GM19239 (cell line): ENCODE measurements around the gene WDFY1.
"Not testable (repeated sequence)": the region's sequence is repeated elsewhere in the genome, so short reads cannot be mapped to it uniquely, and the experiment has no call there.

Source experiments
- DNase-seq: peaks from one replicate; pipeline ENCODE4 v3.0.0; 2011; ENCODE audit warnings: low spot score; ENCODE audit not compliant: insufficient read length
- FAIRE-seq: peaks from 2 replicates; lab custom pipeline; 2011; peaks lifted over from hg19 to GRCh38; lab: Jason Lieb, UNC

The WDFY1 gene

DNA sequence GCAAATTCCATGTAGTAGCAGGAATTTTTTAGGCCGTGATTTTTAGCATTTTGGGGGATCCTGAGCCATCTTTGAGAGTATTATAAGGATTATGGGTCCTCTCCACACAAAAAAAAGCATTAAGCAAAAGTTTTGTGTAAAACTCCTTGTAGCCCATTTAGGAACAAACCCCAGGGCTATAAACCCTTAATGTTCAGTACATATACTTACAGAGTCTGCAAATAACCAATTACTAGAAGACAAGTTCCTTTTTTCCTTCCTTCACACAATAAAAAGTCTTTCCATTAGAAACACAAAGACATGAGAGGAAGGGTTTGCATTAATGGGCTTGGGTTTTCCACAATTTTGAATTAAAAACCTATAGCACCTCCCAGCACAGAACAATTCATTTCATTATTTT is 44.6 kb downstream of the WDFY1 start:
- FAIRE-seq (no peak), DNase-seq (no peak)

DNA sequence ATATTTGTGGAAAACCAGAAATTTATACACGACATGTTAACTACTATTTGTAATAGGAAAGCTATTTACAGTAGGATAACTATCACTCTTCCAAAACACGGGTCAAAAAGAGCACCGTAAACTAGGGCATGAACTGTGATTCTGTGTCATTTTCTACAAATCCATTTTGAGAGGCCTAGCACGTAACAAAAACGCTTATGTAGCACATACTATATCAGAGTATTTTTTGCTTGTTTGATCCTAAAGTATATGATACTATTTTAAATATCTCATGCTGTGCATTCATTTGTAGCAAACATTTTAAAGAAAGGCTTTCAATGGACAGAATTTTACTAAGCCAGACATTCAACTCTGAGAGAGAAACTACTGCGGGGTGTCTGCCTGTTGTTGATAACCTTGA is 45.1 kb downstream of the WDFY1 start:
- no peak for FAIRE-seq
- DNase-seq, result no peak

GRCh38 chr2:223897669-223898330 is 47.3 kb downstream of the WDFY1 start:
- DNase-seq (no peak), FAIRE-seq (peak; percentile 66)

DNA sequence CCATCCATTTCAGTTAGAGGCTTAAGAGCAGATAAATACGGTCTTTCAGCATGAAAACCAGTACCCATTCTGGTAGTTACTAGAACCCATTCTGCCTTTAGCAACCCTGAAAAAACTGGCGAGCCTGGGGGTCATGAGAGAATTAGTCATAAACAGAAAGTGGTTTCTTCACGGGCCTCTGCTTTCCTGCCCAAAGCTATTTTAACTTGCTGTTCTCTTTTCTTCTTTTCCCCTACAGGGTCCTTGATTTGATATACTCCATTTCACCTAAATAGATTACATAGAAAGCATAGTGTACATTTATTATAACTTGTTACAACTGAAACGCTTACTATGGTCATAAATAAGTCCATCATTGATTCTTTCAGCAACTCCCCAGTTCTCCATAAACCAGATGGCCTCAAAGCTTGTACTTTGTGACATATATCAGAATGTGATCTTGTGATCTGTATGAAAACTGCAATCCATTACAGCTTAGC is 48.3 kb downstream of the WDFY1 start:
- FAIRE-seq (peak; percentile 95), DNase-seq (no peak)

DNA sequence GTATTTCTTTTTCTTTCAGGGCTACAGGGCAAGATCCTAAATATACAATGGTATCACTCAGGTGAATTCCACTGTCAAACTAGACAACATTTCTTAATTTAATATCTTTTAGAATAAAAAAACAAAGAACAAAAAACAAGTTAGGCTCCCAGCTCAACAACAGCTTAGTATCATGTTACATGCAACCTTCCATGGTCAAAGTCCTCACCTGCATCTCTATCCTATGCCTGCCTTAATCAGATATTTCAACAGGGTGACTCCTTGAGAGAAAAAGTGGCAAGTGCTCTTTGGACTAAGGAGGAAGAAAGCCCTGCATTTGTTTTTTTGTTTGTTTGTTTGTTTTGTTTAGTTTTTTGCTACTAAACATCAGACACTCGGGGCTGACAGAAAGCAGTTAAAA is 50.2 kb downstream of the WDFY1 start:
- DNase-seq (no peak), FAIRE-seq (no peak)

GRCh38 chr2:223894009-223894408 is 51.1 kb downstream of the WDFY1 start:
- FAIRE-seq, result no peak
- no peak for DNase-seq

DNA sequence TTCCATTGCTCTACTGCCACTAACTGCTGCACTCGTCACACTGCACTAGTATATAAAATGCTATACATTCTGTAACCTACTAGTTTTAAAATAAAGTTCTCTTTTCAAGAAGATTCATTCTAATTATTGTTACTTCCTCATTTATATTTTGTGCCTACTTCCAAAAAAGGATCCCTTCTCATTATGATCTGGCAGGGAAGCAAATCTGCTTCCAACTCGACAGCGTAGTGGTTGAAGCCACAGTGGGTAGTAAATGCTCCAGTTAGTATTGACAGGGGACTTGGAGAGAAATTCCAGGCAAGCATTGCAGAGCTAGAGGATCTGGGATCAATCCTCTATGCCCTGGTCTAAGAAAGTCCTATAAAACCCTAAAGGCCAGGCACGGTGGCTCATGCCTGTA is 54.4 kb downstream of the WDFY1 start:
- DNase-seq, result no peak
- no peak for FAIRE-seq

DNA sequence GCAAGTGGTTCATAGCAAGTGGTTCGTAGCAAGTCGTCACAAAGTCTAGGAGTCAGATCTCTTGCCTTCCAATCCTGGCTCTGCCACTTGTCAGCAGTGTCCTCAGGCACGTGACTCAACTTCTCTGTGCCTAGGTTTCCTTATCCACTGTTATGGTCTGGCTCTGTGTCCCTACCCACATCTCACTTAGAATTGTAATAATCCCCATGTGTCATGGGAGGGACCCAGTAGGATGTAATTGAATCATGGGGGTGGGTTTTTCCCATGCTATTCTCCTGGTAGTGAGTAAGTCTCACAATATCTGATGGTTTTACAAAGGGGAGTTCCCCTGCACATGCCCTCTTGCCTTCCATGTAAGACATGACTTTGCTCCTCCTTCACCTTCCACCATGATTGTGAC is 55.9 kb downstream of the WDFY1 start:
- FAIRE-seq (no peak), DNase-seq (no peak)

DNA sequence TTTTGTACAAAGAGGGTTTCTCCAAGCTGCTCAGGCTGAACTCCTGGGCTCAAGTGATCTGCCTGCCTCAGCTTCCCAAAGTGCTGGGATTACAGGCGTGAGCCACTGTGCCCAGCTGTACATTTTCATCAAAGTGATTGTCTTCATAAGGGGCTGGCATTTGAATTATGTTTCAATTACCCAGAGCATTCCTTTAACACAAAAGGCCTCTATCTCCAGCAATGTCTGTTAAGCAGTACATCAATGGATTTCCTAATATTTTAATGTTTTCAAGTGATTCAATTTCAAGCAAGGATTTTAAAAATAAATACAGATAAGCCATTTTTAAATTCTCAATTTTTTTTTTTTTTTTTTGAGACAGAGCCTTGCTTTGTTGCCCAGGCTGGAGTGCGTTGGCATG is 56.9 kb downstream of the WDFY1 start:
- FAIRE-seq, result no peak
- DNase-seq, result no peak

GRCh38 chr2:223887127-223887526 is 58.0 kb downstream of the WDFY1 start:
- FAIRE-seq, result no peak
- DNase-seq, result no peak

DNA sequence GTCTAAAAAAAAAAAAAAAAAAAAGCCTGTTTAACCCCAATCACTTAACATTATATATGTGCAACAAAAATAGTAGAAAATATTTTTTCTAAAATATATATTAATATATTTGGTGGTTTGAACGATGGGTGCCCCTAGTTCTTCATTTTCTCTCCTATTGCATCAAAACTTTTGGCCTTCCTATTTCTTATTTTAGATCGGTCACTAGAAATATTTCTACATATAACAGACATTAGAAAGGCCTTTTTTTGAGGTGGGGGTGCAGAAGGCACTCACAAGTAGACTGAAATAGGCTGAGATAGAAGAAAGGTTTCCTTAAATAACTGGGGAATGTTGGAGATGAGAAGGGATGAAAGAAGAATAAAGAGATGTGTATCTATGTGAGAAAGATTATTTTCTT is 58.4 kb downstream of the WDFY1 start:
- FAIRE-seq, result no peak

DNA sequence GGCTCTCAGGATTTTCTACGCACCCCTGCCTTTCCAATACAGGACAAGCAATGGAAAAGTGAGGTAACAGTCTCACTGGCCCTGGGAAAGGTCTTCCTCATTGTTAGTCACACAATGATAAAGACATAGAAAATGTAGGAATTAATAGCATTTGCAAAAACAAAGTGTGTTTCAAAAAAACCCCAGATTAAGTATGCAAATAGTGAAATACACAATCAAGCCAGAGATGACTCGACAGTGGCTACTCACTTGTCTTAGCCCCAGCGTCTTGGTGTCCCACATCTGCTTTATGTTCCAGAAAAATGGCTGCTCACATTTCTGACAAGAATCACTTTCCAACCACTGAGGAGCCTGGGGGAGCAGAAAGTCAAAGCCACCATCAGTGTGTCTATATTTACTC is 60.7 kb downstream of the WDFY1 start:
- DNase-seq, result no peak
- peak; percentile 84 for FAIRE-seq

More for the DNA sequence above, 58.4 kb downstream of the WDFY1 start:
- no peak for DNase-seq

DNA sequence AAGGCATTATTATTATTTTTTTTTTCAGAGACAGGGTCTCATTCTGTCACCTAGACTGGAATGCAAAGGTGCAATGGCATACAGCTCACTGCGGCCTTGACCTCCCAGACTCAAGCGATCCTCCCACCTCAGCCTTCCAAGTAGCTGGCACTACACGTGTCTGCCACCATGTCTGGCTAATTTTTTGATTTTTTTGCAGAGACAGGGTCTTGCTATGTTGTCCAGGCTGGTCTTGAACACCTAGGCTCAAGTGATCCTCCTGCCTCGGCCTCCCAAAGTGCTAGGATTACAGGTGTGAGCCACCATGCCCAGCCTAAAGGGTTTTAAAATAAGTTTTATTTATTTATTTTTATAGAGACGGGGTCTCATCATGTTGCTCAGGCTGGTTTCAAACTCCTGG is 62.4 kb downstream of the WDFY1 start:
- no peak for DNase-seq
- FAIRE-seq, result no peak

- FAIRE-seq, result no peak
- DNase-seq, result no peak
Measured at GRCh38 chr2:223880796-223881195, 64.3 kb downstream of the WDFY1 start.

DNA sequence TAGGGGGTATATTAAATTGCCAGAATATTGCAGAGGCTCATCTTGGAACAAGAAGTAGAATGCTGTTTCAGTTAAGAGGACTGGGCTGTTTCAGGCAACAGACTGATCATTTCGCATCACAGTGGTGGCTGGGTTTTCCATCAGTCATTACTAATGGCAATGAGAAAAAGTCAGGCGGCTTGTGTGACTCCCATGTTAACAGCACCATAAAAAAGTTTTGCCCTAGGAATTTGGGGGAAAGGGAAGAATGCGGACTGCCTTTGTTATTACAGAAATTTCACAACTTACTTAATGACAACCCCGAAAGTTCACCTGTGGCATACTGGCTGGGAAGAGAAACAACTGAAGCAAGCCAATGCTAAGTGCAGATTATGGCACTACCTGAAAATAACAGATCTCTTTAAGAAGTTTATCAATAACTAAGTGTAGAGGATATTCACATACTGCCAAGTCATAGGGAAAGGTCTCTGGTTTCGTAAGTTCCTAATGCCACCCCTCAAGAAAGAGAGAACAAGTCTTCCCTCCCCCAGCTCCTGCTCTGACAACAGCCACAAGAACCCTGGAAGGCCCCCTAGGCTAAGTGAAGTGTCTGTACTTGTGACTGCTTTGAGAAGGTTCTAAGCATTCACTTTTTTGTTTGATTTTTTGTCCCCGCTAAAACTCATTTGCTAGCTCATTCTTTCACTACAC is 67.3 kb downstream of the WDFY1 start:
- FAIRE-seq (no peak), DNase-seq (no peak)

GRCh38 chr2:223873672-223874071 is 71.5 kb downstream of the WDFY1 start:
- FAIRE-seq (no peak), DNase-seq (no peak)

DNA sequence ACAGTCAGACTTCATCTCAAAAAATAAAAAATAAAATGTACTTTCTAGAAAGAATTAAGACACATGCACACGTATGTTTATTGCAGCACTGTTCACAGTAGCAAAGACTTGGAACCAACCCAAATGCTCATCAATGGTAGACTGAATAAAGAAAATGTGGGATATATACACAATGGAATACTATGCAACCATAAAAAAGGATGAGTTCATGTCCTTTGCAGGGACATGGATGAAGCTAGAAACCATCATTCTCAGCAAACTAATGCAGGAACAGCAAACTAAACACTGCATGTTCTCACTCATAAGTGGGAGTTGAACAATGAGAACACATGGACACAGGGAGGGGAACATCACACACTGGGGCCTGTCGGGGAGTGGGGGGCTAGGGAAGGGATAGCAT is 72.4 kb downstream of the WDFY1 start:
- DNase-seq, FAIRE-seq: not testable (repeated sequence)

- FAIRE-seq, DNase-seq: not testable (repeated sequence)
Measured at GRCh38 chr2:223871661-223872060, 73.5 kb downstream of the WDFY1 start.

DNA sequence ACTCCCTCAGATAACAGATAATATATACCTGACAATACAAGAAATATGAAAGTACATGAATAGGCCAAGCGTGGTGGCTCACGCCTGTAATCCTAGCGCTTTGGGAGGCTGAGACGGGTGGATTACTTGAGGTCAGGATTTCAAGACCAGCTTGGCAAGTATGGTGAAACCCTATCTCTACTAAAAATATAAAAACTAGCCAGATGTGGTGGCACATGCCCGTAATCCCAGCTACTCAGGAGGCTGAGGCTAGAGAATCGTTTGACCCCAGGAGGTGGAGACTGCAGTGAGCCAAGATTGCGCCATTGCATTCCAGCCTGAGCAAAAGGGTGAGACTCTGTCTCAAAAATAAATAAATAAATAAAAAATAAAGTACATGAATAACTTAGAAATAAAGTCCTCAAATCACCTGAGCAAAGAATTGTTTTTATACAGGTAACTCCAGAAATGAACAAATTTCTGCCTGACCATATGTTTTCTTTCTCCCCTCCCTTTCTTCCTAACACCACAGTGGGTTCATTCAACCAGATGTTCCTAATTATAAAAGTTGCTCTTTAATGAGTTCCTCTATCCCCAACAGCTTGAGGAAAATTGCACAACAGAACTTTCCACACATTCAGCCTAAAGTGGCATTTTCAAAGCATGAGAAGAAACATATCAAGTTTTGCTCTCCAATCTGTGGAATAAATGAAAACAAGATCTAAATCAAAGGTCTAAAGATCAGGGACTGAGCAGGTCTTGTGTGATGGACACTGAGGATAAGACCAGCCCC is 74.1 kb downstream of the WDFY1 start:
- DNase-seq (no peak), FAIRE-seq (no peak)

GRCh38 chr2:223868005-223868404 is 77.1 kb downstream of the WDFY1 start:
- DNase-seq, result no peak
- FAIRE-seq, result no peak

GRCh38 chr2:223865907-223866508 is 79.1 kb downstream of the WDFY1 start:
- no peak for DNase-seq

More at GRCh38 chr2:223865907-223866508, 79.1 kb downstream of the WDFY1 start:
- FAIRE-seq, result peak; percentile 49
